GM23338 (cell line): Measurements from ENCODE around the gene FDXACB1. TPM values are rescaled to one million over a fixed set of nuclear protein-coding genes. Genes with fewer than 3 reads are reported as not detected.

Experiments used
- ATAC-seq: fragments of 200-7000 bp; cut with Tn5 transposase; 3 replicates; pipeline ENCODE4 v1.9.1; 2020
- DNase-seq: peaks from one replicate; pipeline ENCODE4 v3.0.0-alpha.2; 2015; ENCODE audit warnings: low spot score
- H2AFZ ChIP-seq: fragments of 200-600 bp; sonication (generic); 2 replicates; pipeline ENCODE4 v1.8.0; 2016; ENCODE audit warnings: antibody characterized with exemption, mild to moderate bottlenecking, moderate library complexity
- H3F3A ChIP-seq: fragments of 200-600 bp; sonication (generic); replicated peaks from 2 replicates; pipeline ENCODE4 v1.8.0; 2017; ENCODE audit warnings: antibody characterized with exemption, mixed run types, low read depth
- H3K27ac ChIP-seq: fragments of 200-600 bp; sonication (generic); 2 replicates; pipeline ENCODE4 v1.6.1; 2016; ENCODE audit warnings: low read depth
- H3K27me3 ChIP-seq: fragments of 200-600 bp; sonication (generic); 2 replicates; pipeline ENCODE4 v1.8.0; 2016; ENCODE audit warnings: mild to moderate bottlenecking, mixed run types, moderate library complexity; ENCODE audit not compliant: insufficient read depth
- H3K36me3 ChIP-seq: fragments of 200-600 bp; sonication (generic); 2 replicates; pipeline ENCODE4 v1.8.0; 2016; ENCODE audit warnings: mild to moderate bottlenecking; ENCODE audit not compliant: insufficient read depth
- H3K4me1 ChIP-seq: fragments of 200-600 bp; sonication (generic); 2 replicates; pipeline ENCODE4 v1.8.0; 2016; ENCODE audit warnings: mild to moderate bottlenecking, moderate library complexity; ENCODE audit not compliant: insufficient read depth
- H3K4me2 ChIP-seq: fragments of 200-600 bp; sonication (generic); 2 replicates; pipeline ENCODE4 v1.7.1; 2017; ENCODE audit warnings: mixed run types
- H3K4me3 ChIP-seq: fragments of 200-600 bp; sonication (generic); 2 replicates; pipeline ENCODE4 v1.6.1; 2016; ENCODE audit warnings: mixed run types
- H3K79me2 ChIP-seq: fragments of 200-600 bp; sonication (generic); replicated peaks from 2 replicates; pipeline ENCODE4 v1.8.0; 2017; ENCODE audit warnings: mild to moderate bottlenecking; ENCODE audit not compliant: insufficient read depth
- H3K9me2 ChIP-seq: fragments of 200-600 bp; sonication (generic); 2 replicates; pipeline ENCODE4 v1.8.0; 2017; ENCODE audit not compliant: insufficient read depth
- H4K20me1 ChIP-seq: fragments of 200-600 bp; sonication (generic); replicated peaks from 2 replicates; pipeline ENCODE4 v1.8.0; 2017; ENCODE audit warnings: mild to moderate bottlenecking; ENCODE audit not compliant: insufficient read depth
- H3K27ac Mint-ChIP-seq: 2 replicates; pipeline ENCODE4 v1.8.0; 2020; ENCODE audit warnings: inconsistent platforms, mild to moderate bottlenecking, moderate library complexity, mixed read lengths
- H3K27me3 Mint-ChIP-seq: 3 replicates; pipeline ENCODE4 v1.8.0; 2022; ENCODE audit warnings: low read depth, mild to moderate bottlenecking, moderate library complexity, mixed read lengths, inconsistent platforms; ENCODE audit not compliant: insufficient read depth, poor library complexity
- H3K36me3 Mint-ChIP-seq: 3 replicates; pipeline ENCODE4 v1.8.0; 2021; ENCODE audit warnings: low read depth, mild to moderate bottlenecking, inconsistent platforms, moderate library complexity, mixed read lengths
- H3K4me1 Mint-ChIP-seq: 3 replicates; pipeline ENCODE4 v1.8.0; 2020; ENCODE audit warnings: mild to moderate bottlenecking, inconsistent platforms, mixed read lengths
- H3K4me3 Mint-ChIP-seq: 3 replicates; pipeline ENCODE4 v1.8.0; 2021; ENCODE audit warnings: moderate library complexity, mild to moderate bottlenecking, inconsistent platforms, mixed read lengths
- H3K9me3 Mint-ChIP-seq: 3 replicates; pipeline ENCODE4 v1.8.0; 2020; ENCODE audit warnings: moderate library complexity, mild to moderate bottlenecking, inconsistent platforms, mixed read lengths
- EZH2phosphoT487 ChIP-seq: fragments of 200-600 bp; sonication (generic); IDR thresholded peaks from one replicate; pipeline ENCODE4 v1.8.1; 2018; ENCODE audit warnings: antibody characterized with exemption; ENCODE audit not compliant: unreplicated experiment
- REST ChIP-seq: IDR thresholded peaks from one replicate; pipeline ENCODE4 v1.6.1; 2018; ENCODE audit warnings: antibody characterized with exemption; ENCODE audit not compliant: unreplicated experiment
- ZNF114 ChIP-seq: fragments of 250-450 bp; sonication (Bioruptor Pico); IDR thresholded peaks from 2 replicates; pipeline ENCODE4 v1.5.0; 2020; ENCODE audit warnings: mild to moderate bottlenecking, moderate library complexity
- polyA plus RNA-seq: library from polyadenylated mRNA; unstranded; fragments of >200 nt; fragmentation: Nextera tagmentation; extraction: Ambion mirVana; gene quantifications from 2 replicates; pipeline ENCODE4 v1.2.1, GENCODE V29; 2016
- total RNA-seq: library from RNA; depleted of rRNA; stranded (reverse); fragments of >200 nt; shearing (Covaris generic); gene quantifications from 2 replicates; pipeline ENCODE4 v1.2.3, GENCODE V29; 2014

Gene FDXACB1
- total and polyA plus RNA-seq, 2 experiments from 2014 or later: 1.6 to 2.4 TPM

DNA sequence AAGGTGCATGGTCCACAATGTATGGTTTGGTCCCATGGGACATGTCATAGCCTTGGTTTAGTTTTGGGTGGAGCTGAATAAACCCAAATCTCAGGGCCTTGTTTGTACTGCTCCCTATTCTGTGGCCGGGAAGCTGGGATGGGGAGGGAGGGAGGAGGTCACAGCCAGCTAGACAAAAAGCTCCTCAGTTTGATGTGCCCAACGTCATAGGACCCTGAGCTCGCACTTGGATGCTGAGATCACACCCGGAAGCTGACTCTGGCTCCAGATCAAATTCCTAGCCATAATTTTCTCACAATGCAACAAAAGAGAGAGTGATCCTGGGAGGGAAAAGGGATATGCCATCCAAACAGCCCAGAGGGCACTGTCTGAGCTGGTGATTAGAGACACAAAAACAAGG, 35.0 kb upstream of the FDXACB1 start:
- Mint-ChIP-seq H3K4me1 (peaks cover 49% of the 10 kb centered on the region), H3K36me3 (no peaks in the 10 kb centered on the region), H3K4me3 (no peak overlapping the region), H3K9me3 (peaks cover 3% of the 10 kb centered on the region; the same call in 1 of the 3 replicates), H3K27ac (no peak overlapping the region), H3K27me3 (peaks cover 14% of the 10 kb centered on the region)
- no peak for DNase-seq
- no peak for ATAC-seq
- H3K27ac ChIP-seq: no peak overlapping the region
- TF ChIP-seq REST: no peak
- H3K36me3 ChIP-seq: no peaks in the 10 kb centered on the region
- H3K9me2 ChIP-seq: no peaks in the 10 kb centered on the region
- peaks cover 38% of the 10 kb centered on the region for H3K4me1 ChIP-seq
- H3K4me3 ChIP-seq: no peak overlapping the region
- no peaks in the 10 kb centered on the region for H3K27me3 ChIP-seq
- peaks cover 3% of the 10 kb centered on the region; the same call in 1 of the 2 replicates for H3F3A ChIP-seq
- H3K4me2 ChIP-seq: no peak overlapping the region
- 0 out of 2 replicates have a peak overlapping the region, but pooled peaks have one; percentile 18 for H2AFZ ChIP-seq
- no peaks in the 10 kb centered on the region for H4K20me1 ChIP-seq
- no peaks in the 10 kb centered on the region for H3K79me2 ChIP-seq

GRCh38 chr11:111913031-111913861, 34.3 kb upstream of the FDXACB1 start:
- H3K27ac Mint-ChIP-seq: no peak overlapping the region
- Histone ChIP-seq H3K27ac (no peak overlapping the region), H3F3A (peaks cover 3% of the 10 kb centered on the region; the same call in 1 of the 2 replicates)

More at GRCh38 chr11:111913031-111913861, 34.3 kb upstream of the FDXACB1 start:
- Mint-ChIP-seq H3K27me3 (peaks cover 11% of the 10 kb centered on the region), H3K36me3 (no peaks in the 10 kb centered on the region), H3K4me3 (no peak overlapping the region), H3K4me1 (peaks cover 44% of the 10 kb centered on the region), H3K9me3 (no peaks in the 10 kb centered on the region; the same call in 2 of the 3 replicates)
- ATAC-seq (peak; percentile 25), DNase-seq (no peak)
- no peak overlapping the region for H3K4me3 ChIP-seq
- no peaks in the 10 kb centered on the region for H3K36me3 ChIP-seq
- TF ChIP-seq ZNF114 (CRISPR knock-in tag): no peak
- TF ChIP-seq EZH2phosphoT487: no peak
- no peak for TF ChIP-seq REST
- H4K20me1 ChIP-seq: no peaks in the 10 kb centered on the region
- peaks cover 35% of the 10 kb centered on the region for H3K4me1 ChIP-seq
- H3K79me2 ChIP-seq: no peaks in the 10 kb centered on the region
- peak overlapping the region; percentile 85; the same call in 1 of the 2 replicates for H2AFZ ChIP-seq
- no peaks in the 10 kb centered on the region for H3K9me2 ChIP-seq
- peak overlapping the region; percentile 62; the same call in 1 of the 2 replicates for H3K4me2 ChIP-seq
- H3K27me3 ChIP-seq: no peaks in the 10 kb centered on the region
